Type B pancreatic cell (in vitro differentiated cells): Measurements from ENCODE around the gene MTRR. TPM values are rescaled to one million over a fixed set of nuclear protein-coding genes. Genes with fewer than 3 reads are reported as not detected.

Experiments
- DNase-seq: peaks from one replicate; pipeline ENCODE4 v3.0.0; 2021; ENCODE audit warnings: mixed read lengths; ENCODE audit not compliant: unreplicated experiment; ENCODE audit errors: extremely low spot score
- H3K27ac Mint-ChIP-seq: 2 replicates; pipeline ENCODE4 v1.8.0; 2021; ENCODE audit warnings: mild to moderate bottlenecking, mixed read lengths
- H3K27me3 Mint-ChIP-seq: 2 replicates; pipeline ENCODE4 v1.8.0; 2021; ENCODE audit warnings: mixed read lengths
- H3K36me3 Mint-ChIP-seq: 2 replicates; pipeline ENCODE4 v1.8.0; 2021; ENCODE audit warnings: mixed read lengths
- H3K4me1 Mint-ChIP-seq: one replicate; pipeline ENCODE4 v1.8.0; 2021; ENCODE audit warnings: mixed read lengths; ENCODE audit not compliant: unreplicated experiment
- H3K4me3 Mint-ChIP-seq: 2 replicates; pipeline ENCODE4 v1.8.0; 2021; ENCODE audit warnings: mild to moderate bottlenecking, mixed read lengths
- H3K9me3 Mint-ChIP-seq: 2 replicates; pipeline ENCODE4 v1.8.0; 2021; ENCODE audit warnings: mixed read lengths
- CTCF ChIP-seq: fragments of 200-600 bp; sonication (generic); conservative IDR thresholded peaks from 2 replicates; pipeline ENCODE4 v1.5.0; 2021; ENCODE audit warnings: antibody characterized with exemption, mild to moderate bottlenecking
- total RNA-seq: library from RNA; stranded (reverse); gene quantifications from 2 replicates; pipeline ENCODE4 v1.2.1, GENCODE V29; 2021; ENCODE audit warnings: low replicate concordance

MTRR gene
- total RNA-seq, 1 donor from 2014 or later: 49.3 TPM

- Mint-ChIP-seq H3K4me1 (peaks cover 5% of the 10 kb centered on the region), H3K9me3 (peaks cover 5% of the 10 kb centered on the region), H3K27me3 (no peaks in the 10 kb centered on the region), H3K4me3 (no peak overlapping the region), H3K36me3 (no peaks in the 10 kb centered on the region), H3K27ac (no peak overlapping the region)
- no peak for TF ChIP-seq CTCF
- DNase-seq: no peak
Observed at GRCh38 chr5:7941692-7942091, 72.7 kb downstream of the MTRR start.

- H3K4me3 Mint-ChIP-seq: no peak overlapping the region
- no peak overlapping the region for H3K27ac Mint-ChIP-seq
- peaks cover 5% of the 10 kb centered on the region for H3K9me3 Mint-ChIP-seq
- no peak for DNase-seq
- no peaks in the 10 kb centered on the region for H3K36me3 Mint-ChIP-seq
- TF ChIP-seq CTCF: no peak
- H3K4me1 Mint-ChIP-seq: no peaks in the 10 kb centered on the region
- no peaks in the 10 kb centered on the region for H3K27me3 Mint-ChIP-seq
Observed at GRCh38 chr5:7947301-7947700, 78.4 kb downstream of the MTRR start.

Other genes with a start within 250 kb of the MTRR start
- 1.3 and 5.3 TPM in 2 replicates for gene CFAP90, start 18.0 kb upstream of the MTRR start, total RNA-seq
- 7.3 and 10.7 TPM in 2 replicates for gene FASTKD3, start 117 bp upstream of the MTRR start, total RNA-seq